OCI-LY3 (cell line): Measurements from ENCODE around the gene UMODL1.

ENCODE experiments used
- EZH2phosphoT487 ChIP-seq: fragments of 200-600 bp; shearing (Covaris generic); IDR thresholded peaks from 2 replicates; pipeline ENCODE4 v1.6.1; 2018; ENCODE audit warnings: antibody characterized with exemption, mixed run types, low read depth
- TF ChIP-seq, protein P1 (sequence below): fragments of 200-600, 300-600 bp; sonication (generic); IDR thresholded peaks from 2 replicates; pipeline ENCODE4 v1.5.1; 2014; ENCODE audit warnings: antibody characterized with exemption, low read length, low read depth

GRCh38 chr21:42106425-42106824 lies 35.3 kb downstream of the UMODL1 start:
- TF ChIP-seq, protein P1, sequence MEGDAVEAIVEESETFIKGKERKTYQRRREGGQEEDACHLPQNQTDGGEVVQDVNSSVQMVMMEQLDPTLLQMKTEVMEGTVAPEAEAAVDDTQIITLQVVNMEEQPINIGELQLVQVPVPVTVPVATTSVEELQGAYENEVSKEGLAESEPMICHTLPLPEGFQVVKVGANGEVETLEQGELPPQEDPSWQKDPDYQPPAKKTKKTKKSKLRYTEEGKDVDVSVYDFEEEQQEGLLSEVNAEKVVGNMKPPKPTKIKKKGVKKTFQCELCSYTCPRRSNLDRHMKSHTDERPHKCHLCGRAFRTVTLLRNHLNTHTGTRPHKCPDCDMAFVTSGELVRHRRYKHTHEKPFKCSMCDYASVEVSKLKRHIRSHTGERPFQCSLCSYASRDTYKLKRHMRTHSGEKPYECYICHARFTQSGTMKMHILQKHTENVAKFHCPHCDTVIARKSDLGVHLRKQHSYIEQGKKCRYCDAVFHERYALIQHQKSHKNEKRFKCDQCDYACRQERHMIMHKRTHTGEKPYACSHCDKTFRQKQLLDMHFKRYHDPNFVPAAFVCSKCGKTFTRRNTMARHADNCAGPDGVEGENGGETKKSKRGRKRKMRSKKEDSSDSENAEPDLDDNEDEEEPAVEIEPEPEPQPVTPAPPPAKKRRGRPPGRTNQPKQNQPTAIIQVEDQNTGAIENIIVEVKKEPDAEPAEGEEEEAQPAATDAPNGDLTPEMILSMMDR: no peak
- TF ChIP-seq EZH2phosphoT487: no peak
